ENCODE results near the gene KLHL29.
"Not testable (repeated sequence)": the region's sequence is repeated elsewhere in the genome, so short reads cannot be mapped to it uniquely, and the experiment has no call there.

Gene KLHL29

GRCh38 chr2:23388756-23389514, 4.0 kb downstream of the KLHL29 start:
- TF ChIP-seq CTCF (IDR thresholded peaks at IDR 0.05; ENCODE audit: low read depth, low read length, missing control alignments): no peak
- in situ Hi-C loops (cut with HindIII; ENCODE audit: low sequenced_read_pairs): no loop called here
- no peak for DNase-seq (ENCODE audit: low read depth)
- H3K4me3 ChIP-seq (ENCODE audit: low read depth, low read length): no peak overlapping the region

DNA sequence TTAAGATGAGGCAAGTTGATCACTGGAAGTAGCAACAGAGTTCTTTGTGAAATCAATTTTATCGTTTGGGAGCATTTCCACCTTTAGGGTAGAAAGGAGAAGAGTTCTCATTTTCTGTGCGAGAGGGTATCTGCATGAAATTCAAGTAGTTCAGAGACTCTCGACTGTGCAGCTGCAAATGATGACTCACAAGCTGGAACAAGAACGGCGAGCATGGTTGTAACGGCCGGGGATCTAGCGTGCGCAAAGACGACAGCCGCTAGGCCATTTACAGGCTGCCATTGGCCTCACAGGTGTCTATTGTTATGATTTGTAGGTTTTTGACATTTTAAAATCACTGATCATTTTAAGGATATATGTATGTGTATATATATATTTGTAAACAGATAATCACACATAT, 5.2 kb downstream of the KLHL29 start:
- H3K4me3 ChIP-seq (ENCODE audit: low read depth, low read length): no peak overlapping the region
- in situ Hi-C loops (cut with HindIII; ENCODE audit: low sequenced_read_pairs): no loop called here
- DNase-seq (ENCODE audit: low read depth): no peak
- no peak for TF ChIP-seq CTCF (IDR thresholded peaks at IDR 0.05; ENCODE audit: low read depth, low read length, missing control alignments)

DNA sequence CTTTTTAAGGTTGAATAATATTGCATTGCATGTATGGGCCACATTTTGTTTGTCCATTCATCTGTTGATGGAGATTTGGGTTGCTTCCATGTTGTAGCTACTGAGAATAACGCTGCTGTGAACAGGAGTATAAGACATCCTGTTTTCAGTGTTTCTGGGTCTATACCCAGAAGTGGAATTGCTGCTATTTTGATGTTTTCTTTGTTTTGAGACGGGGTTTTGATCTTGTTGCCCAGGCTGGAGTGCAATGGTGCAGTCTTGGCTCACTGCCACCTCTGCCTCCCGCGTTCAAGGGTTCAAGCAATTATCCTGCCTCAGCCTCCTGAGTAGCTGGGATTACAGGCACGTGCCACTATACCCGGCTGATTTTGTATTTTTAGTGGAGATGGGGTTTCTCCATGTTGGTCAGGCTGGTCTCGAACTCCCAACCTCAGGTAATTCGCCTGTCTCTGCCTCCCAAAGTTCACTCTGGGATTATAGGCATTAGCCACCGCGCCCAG, 6.3 kb downstream of the KLHL29 start:
- DNase-seq (ENCODE audit: low read depth); in situ Hi-C loops (cut with HindIII; ENCODE audit: low sequenced_read_pairs); H3K4me3 ChIP-seq (ENCODE audit: low read depth, low read length): not testable (repeated sequence)

GRCh38 chr2:23393722-23394121, 8.7 kb downstream of the KLHL29 start:
- no peak overlapping the region for H3K4me3 ChIP-seq (ENCODE audit: low read depth, low read length)
- no peak for TF ChIP-seq CTCF (IDR thresholded peaks at IDR 0.05; ENCODE audit: low read depth, low read length, missing control alignments)
- DNase-seq (ENCODE audit: low read depth): no peak
- in situ Hi-C loops (cut with HindIII; ENCODE audit: low sequenced_read_pairs): no loop called here

GRCh38 chr2:23394700-23395099, 9.7 kb downstream of the KLHL29 start:
- in situ Hi-C loops (cut with HindIII; ENCODE audit: low sequenced_read_pairs): no loop called here
- H3K4me3 ChIP-seq (ENCODE audit: low read depth, low read length): no peak overlapping the region
- TF ChIP-seq CTCF (IDR thresholded peaks at IDR 0.05; ENCODE audit: low read depth, low read length, missing control alignments): no peak

GRCh38 chr2:23397478-23397877, 12.5 kb downstream of the KLHL29 start:
- in situ Hi-C loops (cut with HindIII; ENCODE audit: low sequenced_read_pairs): no loop called here
- TF ChIP-seq CTCF (IDR thresholded peaks at IDR 0.05; ENCODE audit: low read depth, low read length, missing control alignments): no peak
- H3K4me3 ChIP-seq (ENCODE audit: low read depth, low read length): no peak overlapping the region
- no peak for DNase-seq (ENCODE audit: low read depth)

More at GRCh38 chr2:23394700-23395099, 9.7 kb downstream of the KLHL29 start:
- DNase-seq (ENCODE audit: low read depth): no peak

GRCh38 chr2:23399674-23400261, 14.8 kb downstream of the KLHL29 start:
- H3K4me3 ChIP-seq (ENCODE audit: low read depth, low read length): no peak overlapping the region
- TF ChIP-seq CTCF (IDR thresholded peaks at IDR 0.05; ENCODE audit: low read depth, low read length, missing control alignments): no peak
- in situ Hi-C loops (cut with HindIII; ENCODE audit: low sequenced_read_pairs): no loop called here

More at GRCh38 chr2:23399674-23400261, 14.8 kb downstream of the KLHL29 start:
- no peak for DNase-seq (ENCODE audit: low read depth)
